HCT116 (cell line): Measurements from ENCODE around the gene ATP6V0A1. TPM values are rescaled to one million over a fixed set of nuclear protein-coding genes. Genes with fewer than 3 reads are reported as not detected.
"Not testable (repeated sequence)": the region's sequence is repeated elsewhere in the genome, so short reads cannot be mapped to it uniquely, and the experiment has no call there.

Experiments used
- ATAC-seq: fragments of 200-7000 bp; cut with Tn5 transposase; 2 replicates; pipeline ENCODE4 v1.9.1; 2020; ENCODE audit warnings: mild to moderate bottlenecking, moderate library complexity
- BruUV-seq: library from RNA; stranded (reverse); fragments of 400-500 nt; replicated peaks from 2 replicates; lab custom pipeline; 2021; lab: Mats Ljungman, UMichigan
- CTCF ChIA-PET: fragments of 300-600 bp; sonication (Branson Sonifier 250); formaldehyde crosslinking; loops from one replicate; lab custom pipeline; 2021; ENCODE audit warnings: antibody characterized with exemption; lab: Charles Lee
- POLR2A ChIA-PET: fragments of 300-600, 350-600 bp; sonication (Branson Sonifier 250); formaldehyde crosslinking; loops from one replicate; lab custom pipeline; 2021; ENCODE audit warnings: antibody characterized with exemption; lab: Charles Lee
- RAD21 ChIA-PET, 2 experiments: fragments of 300-600 bp; sonication (Branson Sonifier 250); formaldehyde crosslinking; loops; one replicate each; lab custom pipeline; 2023; ENCODE audit warnings: low total read pairs in 2 of 2; ENCODE audit not compliant: uncharacterized antibody in 2 of 2, unreplicated experiment in 2 of 2, low non-redundant PET in 1 of 2; lab: Charles Lee
- DNase-seq: peaks from one replicate; pipeline ENCODE4 v3.0.0-alpha.2; 2010; ENCODE audit warnings: low read depth, low spot score
- H2AFZ ChIP-seq: fragments of 200-600 bp; shearing (Covaris generic), sonication (generic); 2 replicates; pipeline ENCODE4 v1.6.1; 2017; ENCODE audit warnings: low read depth, mixed run types, mixed read lengths, antibody characterized with exemption, low read length; ENCODE audit not compliant: poor library complexity, severe bottlenecking
- H3K27ac ChIP-seq: 2 replicates; pipeline ENCODE4 v1.5.1; 2012; ENCODE audit warnings: low read depth, low read length
- H3K27me3 ChIP-seq: fragments of 200-600 bp; sonication (generic); 2 replicates; pipeline ENCODE4 v1.6.1; 2016; ENCODE audit warnings: mixed run types, low read length, mixed read lengths; ENCODE audit not compliant: insufficient read depth
- H3K36me3 ChIP-seq, 2 experiments: fragments of 200-500 bp in 1 of 2; fragments of 200-600 bp in 1 of 2; sonication (Bioruptor generic) in 1 of 2; sonication (generic) in 1 of 2; 2 replicates each; pipeline versions ENCODE4 v1.5.1 to v1.6.1; 2014 to 2016; ENCODE audit warnings: low read length in 2 of 2, inconsistent platforms in 1 of 2, mixed read lengths in 1 of 2, mixed run types in 1 of 2; ENCODE audit not compliant: insufficient read depth in 2 of 2, control insufficient read depth in 1 of 2
- H3K4me1 ChIP-seq, 2 experiments: fragments of 200-600 bp in 1 of 2; sonication (generic) in 1 of 2; 2 replicates each; pipeline versions ENCODE4 v1.5.1 to v1.6.1; 2012 to 2017; ENCODE audit warnings: low read length in 2 of 2, inconsistent platforms in 1 of 2, mild to moderate bottlenecking in 1 of 2, mixed read lengths in 1 of 2, mixed run types in 1 of 2, moderate library complexity in 1 of 2; ENCODE audit not compliant: insufficient read depth in 2 of 2, control insufficient read depth in 1 of 2
- H3K4me2 ChIP-seq: fragments of 200-600 bp; sonication (generic); 2 replicates; pipeline ENCODE4 v1.6.1; 2017; ENCODE audit warnings: mixed run types, low read length, mixed read lengths
- H3K4me3 ChIP-seq, 2 experiments: fragments of 200-600 bp in 1 of 2; sonication (generic) in 1 of 2; replicated peaks in 1 of 2; 2 replicates each; pipeline ENCODE4 v1.5.1; 2011 to 2016; ENCODE audit warnings: low read length in 2 of 2, control low read depth in 1 of 2, low read depth in 1 of 2, mild to moderate bottlenecking in 1 of 2, mixed read lengths in 1 of 2, mixed run types in 1 of 2
- H3K79me2 ChIP-seq: fragments of 200-600 bp; sonication (generic); 2 replicates; pipeline ENCODE4 v1.6.1; 2017; ENCODE audit warnings: mild to moderate bottlenecking, mixed run types, low read length, moderate library complexity, mixed read lengths; ENCODE audit not compliant: insufficient read depth
- H3K9ac ChIP-seq: fragments of 200-600 bp; sonication (generic); 2 replicates; pipeline ENCODE4 v1.6.1; 2016; ENCODE audit warnings: low read length, mixed read lengths
- H3K9me2 ChIP-seq: fragments of 200-600 bp; sonication (generic), shearing (Covaris generic); 2 replicates; pipeline ENCODE4 v1.6.1; 2017; ENCODE audit warnings: mixed run types, mild to moderate bottlenecking, moderate library complexity; ENCODE audit not compliant: insufficient read depth
- H3K9me3 ChIP-seq, 2 experiments: fragments of 200-500 bp in 1 of 2; fragments of 200-600 bp in 1 of 2; sonication (Bioruptor generic) in 1 of 2; sonication (generic) in 1 of 2; 2 replicates each; pipeline ENCODE4 v1.6.1; 2014 to 2017; ENCODE audit warnings: low read length in 2 of 2, mixed read lengths in 2 of 2, inconsistent platforms in 1 of 2, low read depth in 1 of 2, mild to moderate bottlenecking in 1 of 2, mixed run types in 1 of 2, moderate library complexity in 1 of 2; ENCODE audit not compliant: control insufficient read depth in 1 of 2, insufficient read depth in 1 of 2
- H4K20me1 ChIP-seq: fragments of 200-600 bp; sonication (generic), shearing (Covaris generic); 2 replicates; pipeline ENCODE4 v1.6.1; 2017; ENCODE audit warnings: mixed run types, mild to moderate bottlenecking, moderate library complexity; ENCODE audit not compliant: insufficient read depth
- EZH2phosphoT487 ChIP-seq: fragments of 200-600 bp; IDR thresholded peaks from 2 replicates; pipeline ENCODE4 v1.6.1; 2018; ENCODE audit warnings: antibody characterized with exemption, borderline replicate concordance
- JUND ChIP-seq: IDR thresholded peaks from 2 replicates; pipeline ENCODE4 v1.6.1; 2012
- POLR2A ChIP-seq: IDR thresholded peaks from 2 replicates; pipeline ENCODE4 v1.7.0; 2011; ENCODE audit warnings: borderline replicate concordance; ENCODE audit not compliant: insufficient read depth, insufficient read length; ENCODE audit errors: extremely low read depth
- SIN3A ChIP-seq: IDR thresholded peaks from 2 replicates; pipeline ENCODE4 v1.6.1; 2012; ENCODE audit warnings: low read depth
- TCF7L2 ChIP-seq: IDR thresholded peaks from 2 replicates; pipeline ENCODE4 v1.7.0; 2011; ENCODE audit warnings: borderline replicate concordance, inconsistent platforms; ENCODE audit not compliant: insufficient read depth, insufficient read length; ENCODE audit errors: extremely low read depth
- ZFX ChIP-seq: fragments of 450-650 bp; IDR thresholded peaks from 2 replicates; pipeline ENCODE4 v1.6.1; 2017
- intact Hi-C: fragments of 100-400 bp; cut with micrococcal nuclease; formaldehyde crosslinking; loops from 2 replicates; pipeline ENCODE4 v1.10.0; 2022
- total RNA-seq: library from RNA; stranded (reverse); gene quantifications from one replicate; pipeline ENCODE4 v1.2.1, GENCODE V29; 2021; ENCODE audit not compliant: unreplicated experiment

The ATP6V0A1 gene
- total RNA-seq, 1 experiment from 2014 or later = 65.2 TPM

DNA sequence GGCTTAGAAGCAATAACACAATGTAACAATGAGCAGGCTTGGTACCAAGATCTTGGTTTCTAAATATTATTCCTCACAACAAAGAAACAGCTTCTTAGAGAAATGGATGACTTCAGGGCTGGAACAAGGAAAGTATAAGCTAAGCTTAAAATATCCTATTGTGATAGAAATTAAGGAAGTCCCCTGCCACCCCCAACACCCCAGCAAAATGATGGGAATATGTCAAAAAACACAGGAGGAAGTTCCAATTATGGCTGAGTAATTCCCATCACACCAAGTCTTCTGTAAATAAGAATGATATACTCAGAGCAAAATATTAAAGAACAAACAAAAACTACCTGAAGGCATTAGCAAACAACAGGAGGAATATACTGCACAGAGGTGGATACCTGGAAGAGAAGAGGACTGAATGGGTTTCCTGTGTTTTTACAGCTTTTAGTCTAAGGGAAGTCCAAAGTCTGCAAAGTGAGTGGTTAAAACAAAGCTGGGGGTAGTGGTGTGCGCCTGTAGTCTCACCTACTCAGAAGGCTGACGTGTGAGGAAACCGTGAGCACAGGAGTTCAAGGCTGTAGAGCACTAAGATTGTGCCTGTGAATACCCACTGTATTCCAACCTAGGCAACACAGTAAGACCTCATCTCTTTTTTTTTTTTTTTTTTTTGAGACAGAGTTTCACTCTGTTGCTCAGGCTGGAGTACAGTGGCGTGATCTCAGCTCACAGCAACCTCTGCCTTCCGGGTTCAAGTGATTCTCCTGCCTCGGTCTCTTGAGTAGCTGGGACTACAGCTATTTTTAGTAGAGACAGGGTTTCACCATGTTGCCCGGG lies 17.1 kb upstream of the ATP6V0A1 start:
- no peak for DNase-seq
- Histone ChIP-seq H3K4me2 (no peak overlapping the region), H3K9me3 (no peaks in the 10 kb centered on the region), H2AFZ (peak overlapping the region; percentile 16), H3K79me2 (no peaks in the 10 kb centered on the region), H4K20me1 (no peaks in the 10 kb centered on the region), H3K9ac (no peak overlapping the region), H3K4me3 (no peak overlapping the region), H3K27ac (no peak overlapping the region), H3K36me3 (no peaks in the 10 kb centered on the region), H3K27me3 (no peaks in the 10 kb centered on the region), H3K4me1 (peaks cover 0 to 11% of the 10 kb centered on the region in 2 experiments; a peak in 3 of 4 replicates), H3K9me2 (no peaks in the 10 kb centered on the region)
- ChIA-PET POLR2A (interaction anchor here (1.0 kb wide), 1 partner anchor 18 kb away, joined by 4 read pairs; the partner anchor contains the start of gene CAVIN1), CTCF (interaction anchor here (1.0 kb wide), 1 partner anchor 10 kb away, joined by 4 read pairs; no protein-coding TSS in a partner anchor), RAD21 (no interaction called here)
- no peak for TF ChIP-seq ZFX
- no peak for TF ChIP-seq POLR2A
- no TSS peak for BruUV-seq
- intact Hi-C loops = no loop called here
- ATAC-seq = no peak

DNA sequence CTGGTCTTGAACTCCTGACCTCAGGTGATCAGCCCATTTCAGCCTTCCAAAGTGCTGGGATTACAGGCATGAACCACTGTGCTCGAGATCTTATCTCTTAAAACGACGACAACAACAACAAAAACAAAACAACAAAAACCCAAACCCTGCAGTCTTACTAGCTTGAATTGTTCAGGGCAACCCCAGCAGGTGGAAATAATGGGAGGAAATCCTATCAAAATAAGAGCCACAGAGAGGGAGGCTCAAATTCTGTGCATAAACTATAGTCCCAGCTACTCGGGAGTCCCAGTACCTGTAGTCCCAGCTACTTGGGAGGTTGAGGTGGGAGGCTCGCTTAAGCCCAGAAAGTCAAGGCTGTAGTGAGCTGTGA lies 16.5 kb upstream of the ATP6V0A1 start:
- Histone ChIP-seq H3K27me3 (no peaks in the 10 kb centered on the region), H3K4me3 (no peak overlapping the region), H3K9ac (no peak overlapping the region), H3K36me3 (no peaks in the 10 kb centered on the region), H3K9me3 (no peaks in the 10 kb centered on the region), H3K4me2 (no peak overlapping the region), H4K20me1 (no peaks in the 10 kb centered on the region), H3K4me1 (peaks cover 0 to 6% of the 10 kb centered on the region in 2 experiments; a peak in 2 of 4 replicates), H3K79me2 (no peaks in the 10 kb centered on the region), H3K9me2 (no peaks in the 10 kb centered on the region), H2AFZ (no peak overlapping the region), H3K27ac (no peak overlapping the region)
- intact Hi-C loops = no loop called here
- CTCF ChIA-PET = interaction anchor here (1.0 kb wide), 1 partner anchor 11 kb away, joined by 4 read pairs; no protein-coding TSS in a partner anchor
- DNase-seq (no peak), ATAC-seq (no peak)
- POLR2A ChIA-PET = interaction anchor here (1.0 kb wide), 1 partner anchor 19 kb away, joined by 4 read pairs; the partner anchor contains the start of gene CAVIN1
- RAD21 ChIA-PET = no interaction called here
- BruUV-seq = no TSS peak
- no peak for TF ChIP-seq EZH2phosphoT487
- TF ChIP-seq TCF7L2 = no peak
- no peak for TF ChIP-seq SIN3A
- no peak for TF ChIP-seq JUND

DNA sequence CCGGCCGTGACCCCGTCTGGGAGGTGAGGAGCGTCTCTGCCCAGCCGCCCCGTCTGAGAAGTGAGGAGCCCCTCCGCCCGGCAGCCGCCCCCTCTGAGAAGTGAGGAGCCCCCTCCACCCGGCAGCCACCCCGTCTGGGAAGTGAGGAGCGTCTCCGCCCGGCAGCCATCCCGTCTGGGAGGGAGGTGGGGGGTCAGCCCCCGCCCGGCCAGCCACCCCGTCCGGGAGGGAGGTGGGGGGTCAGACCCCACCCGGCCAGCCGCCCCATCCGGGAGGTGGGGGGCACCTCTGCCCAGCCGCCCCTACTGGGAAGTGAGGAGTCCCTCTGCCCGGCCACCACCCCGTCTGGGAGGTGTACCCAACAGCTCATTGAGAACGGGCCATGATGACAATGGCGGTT lies 9.5 kb upstream of the ATP6V0A1 start:
- H3K27ac ChIP-seq, CTCF ChIA-PET, H2AFZ ChIP-seq, H3K9ac ChIP-seq, ATAC-seq, H3K27me3 ChIP-seq, H4K20me1 ChIP-seq, intact Hi-C loops, DNase-seq, H3K4me3 ChIP-seq, H3K4me1 ChIP-seq, H3K4me2 ChIP-seq, BruUV-seq, H3K36me3 ChIP-seq, H3K9me2 ChIP-seq, H3K79me2 ChIP-seq, H3K9me3 ChIP-seq, RAD21 ChIA-PET, POLR2A ChIA-PET: not testable (repeated sequence)

DNA sequence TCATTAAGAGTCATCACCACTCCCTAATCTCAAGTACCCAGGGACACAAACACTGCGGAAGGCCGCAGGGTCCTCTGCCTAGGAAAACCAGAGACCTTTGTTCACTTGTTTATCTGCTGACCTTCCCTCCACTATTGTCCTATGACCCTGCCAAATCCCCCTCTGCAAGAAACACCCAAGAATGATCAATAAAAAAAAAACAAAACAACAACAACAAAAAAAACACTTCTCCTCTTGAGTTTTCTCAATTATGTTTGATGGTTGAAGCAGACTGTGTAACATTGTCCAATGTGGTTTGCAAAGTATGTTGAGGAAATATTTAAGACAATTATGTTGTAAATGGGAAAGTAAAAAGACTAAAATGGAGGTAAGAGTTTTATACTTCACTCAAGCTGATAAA lies 8.8 kb upstream of the ATP6V0A1 start:
- RAD21 ChIA-PET, H3K79me2 ChIP-seq, H3K4me1 ChIP-seq, ATAC-seq, H3K4me3 ChIP-seq, H3K4me2 ChIP-seq, CTCF ChIA-PET, H2AFZ ChIP-seq, H3K36me3 ChIP-seq, H3K9ac ChIP-seq, POLR2A ChIA-PET, H3K9me3 ChIP-seq, H3K27me3 ChIP-seq, H3K9me2 ChIP-seq, DNase-seq, intact Hi-C loops, BruUV-seq, H3K27ac ChIP-seq, H4K20me1 ChIP-seq: not testable (repeated sequence)
